Activated CD4-positive, alpha-beta T cell treated with anti-CD3 and anti-CD28 coated beads, Interleukin-2, amount 50 U/mL, for 48 hours (primary cell): ENCODE results near the gene TRIM29.

Source experiments
- DNase-seq, 2 experiments: peaks; one replicate each; pipeline ENCODE4 v3.0.0-alpha.2; 2020

The TRIM29 gene

DNA sequence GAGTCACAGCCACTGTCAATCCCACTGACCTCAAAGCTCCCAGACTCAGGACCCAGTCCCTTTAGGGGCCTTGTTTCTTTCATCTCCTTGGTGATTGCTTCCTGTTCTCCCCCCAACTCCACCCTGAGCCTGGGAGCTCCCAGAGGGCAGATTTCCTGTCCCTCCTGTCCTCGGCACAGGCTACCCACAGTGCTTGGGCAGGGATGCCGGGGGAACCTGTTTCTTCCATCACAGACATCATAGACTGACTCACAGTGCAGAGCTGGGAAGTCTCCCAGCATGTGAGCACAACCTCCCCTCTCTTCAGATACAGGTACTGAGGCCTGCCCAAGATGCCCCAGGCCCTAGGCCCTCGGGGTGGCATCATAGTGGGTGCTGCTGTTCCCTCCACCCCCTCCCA is 16.6 kb downstream of the TRIM29 start:
- DNase-seq: no peak

DNA sequence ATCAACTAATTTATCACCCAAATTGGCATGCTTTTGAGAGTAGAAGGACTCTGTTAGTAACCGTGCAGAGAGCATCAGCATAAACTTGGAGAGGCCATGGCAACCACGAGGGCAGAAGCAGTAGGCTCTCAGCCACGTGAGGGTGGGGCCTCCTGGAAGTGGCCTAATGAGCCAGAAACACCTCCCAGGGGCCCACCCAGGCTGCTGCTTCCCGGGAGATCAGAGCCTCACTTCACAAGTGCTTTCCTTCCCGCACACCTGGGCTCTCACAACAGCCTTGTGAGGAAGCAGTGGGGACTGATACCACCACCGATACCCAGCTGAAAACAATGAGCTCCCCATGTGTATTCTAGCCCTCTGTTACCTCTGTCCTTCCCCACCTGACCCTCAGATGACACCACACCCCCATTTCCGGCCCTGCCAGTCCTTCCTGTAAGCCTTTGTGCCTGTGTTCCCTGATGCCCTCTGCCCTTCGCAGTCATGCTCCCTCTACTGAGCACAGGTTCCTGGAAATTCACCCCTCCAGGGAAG is 17.0 kb downstream of the TRIM29 start:
- DNase-seq: no peak

GRCh38 chr11:120119121-120119520 is 18.8 kb downstream of the TRIM29 start:
- no peak for DNase-seq

GRCh38 chr11:120117991-120118390 is 19.9 kb downstream of the TRIM29 start:
- no peak for DNase-seq

DNA sequence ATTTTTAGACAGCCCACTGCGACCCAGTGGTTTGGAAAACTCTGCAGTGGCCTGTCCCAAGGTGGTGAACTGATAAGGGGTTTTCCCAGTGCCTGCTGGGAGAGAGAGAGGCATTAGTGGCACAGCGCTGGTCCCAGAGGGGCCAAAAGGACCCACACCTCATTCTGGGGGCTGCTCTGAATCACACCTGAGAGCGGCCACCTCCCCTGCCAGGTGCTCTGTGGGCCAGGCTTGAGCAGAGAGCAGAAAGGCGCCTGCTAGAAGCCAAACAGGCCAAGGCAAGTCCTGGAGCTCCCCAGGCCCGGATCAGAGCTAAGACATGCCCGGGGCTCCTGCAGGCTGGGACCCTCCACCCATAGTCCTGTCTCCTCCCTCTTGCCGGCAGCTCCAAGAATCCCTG is 20.9 kb downstream of the TRIM29 start:
- no peak for DNase-seq

DNA sequence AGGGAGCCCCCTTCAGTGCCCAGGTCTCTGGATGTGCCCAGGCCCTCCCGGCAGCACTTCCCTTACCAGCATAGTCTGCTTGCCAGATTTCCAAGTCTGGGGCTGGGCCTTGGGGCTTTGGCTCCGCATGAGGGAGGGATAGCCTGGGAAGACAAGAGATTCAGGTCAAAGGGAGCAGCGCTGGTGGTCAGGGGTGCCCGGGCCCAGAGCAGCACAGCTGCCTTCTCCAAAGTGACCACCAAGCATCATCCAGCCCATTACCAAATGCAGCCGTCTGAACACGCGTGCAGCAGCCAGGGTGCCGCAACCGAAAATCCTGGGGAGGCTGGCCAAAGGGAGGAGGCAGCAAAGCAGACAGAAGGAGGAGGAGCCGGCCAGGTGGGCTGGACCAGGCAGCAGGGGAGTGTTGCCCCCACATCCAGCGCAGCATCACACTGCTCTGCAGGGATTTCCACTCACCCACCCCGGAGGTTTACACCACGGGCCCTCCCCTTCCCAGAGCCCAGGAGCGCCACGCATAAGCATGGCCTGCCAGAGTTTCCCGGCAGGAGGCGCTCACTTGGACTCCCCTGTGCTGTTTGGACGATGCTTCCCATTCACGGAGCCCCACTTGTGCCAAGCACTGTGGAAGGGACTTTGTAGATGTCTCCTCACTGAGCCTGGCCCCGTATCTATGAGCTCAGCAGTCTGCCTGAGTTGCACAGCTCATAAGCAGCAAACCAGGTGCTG is 22.5 kb downstream of the TRIM29 start:
- DNase-seq: no peak

DNA sequence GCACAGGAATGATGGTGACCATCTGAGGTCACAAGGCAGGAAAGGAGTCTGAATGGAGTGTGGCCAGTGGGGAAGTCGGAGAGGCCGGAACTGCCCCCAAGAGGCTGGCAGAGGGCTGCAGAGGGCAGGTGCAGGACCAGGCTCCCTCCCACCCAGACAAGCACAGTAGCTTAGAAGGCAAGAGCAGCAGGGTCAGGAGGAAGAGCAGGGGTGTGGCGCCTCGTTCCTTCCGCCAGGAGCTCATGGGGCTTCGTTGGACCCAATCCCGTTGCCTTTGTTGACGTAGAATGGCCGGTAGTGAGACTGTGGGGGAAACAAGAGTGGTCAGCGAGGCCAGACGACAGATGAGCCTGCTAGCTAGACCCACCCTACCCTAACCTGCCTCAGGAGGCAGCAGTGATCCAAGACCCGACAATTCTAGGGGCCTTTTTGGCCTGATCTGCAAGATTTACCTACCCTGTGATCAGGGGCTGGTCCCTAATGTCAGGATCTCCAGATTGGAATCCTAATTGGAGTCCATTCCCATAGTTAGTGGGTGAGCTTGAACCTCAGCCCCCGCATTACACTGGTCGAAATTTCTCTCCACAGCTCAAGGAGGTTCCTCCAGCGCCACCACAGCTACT is 25.6 kb downstream of the TRIM29 start:
- no peak for DNase-seq

DNA sequence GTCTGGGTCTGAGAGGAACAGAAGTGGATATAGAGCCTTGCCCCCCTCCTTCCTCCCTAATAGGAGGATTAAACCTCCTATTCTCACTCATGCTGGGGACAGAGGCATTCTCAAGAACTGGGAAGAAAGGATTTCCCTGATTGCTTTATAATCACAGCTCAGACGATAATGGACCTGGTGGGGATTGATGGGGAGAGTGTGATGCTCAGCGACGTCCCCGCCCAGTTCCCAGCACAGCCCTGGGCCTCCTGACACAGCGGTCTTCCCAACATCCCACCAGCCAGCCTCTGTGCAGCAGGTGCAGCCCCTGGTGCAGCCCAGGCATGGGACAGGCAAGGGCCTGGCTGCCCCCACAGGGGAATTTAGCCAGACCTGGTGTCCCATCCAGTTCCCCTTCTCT is 28.4 kb downstream of the TRIM29 start:
- no peak for DNase-seq

- no peak for DNase-seq
These were observed 29.1 kb downstream of the TRIM29 start for GRCh38 chr11:120108785-120109168.

DNA sequence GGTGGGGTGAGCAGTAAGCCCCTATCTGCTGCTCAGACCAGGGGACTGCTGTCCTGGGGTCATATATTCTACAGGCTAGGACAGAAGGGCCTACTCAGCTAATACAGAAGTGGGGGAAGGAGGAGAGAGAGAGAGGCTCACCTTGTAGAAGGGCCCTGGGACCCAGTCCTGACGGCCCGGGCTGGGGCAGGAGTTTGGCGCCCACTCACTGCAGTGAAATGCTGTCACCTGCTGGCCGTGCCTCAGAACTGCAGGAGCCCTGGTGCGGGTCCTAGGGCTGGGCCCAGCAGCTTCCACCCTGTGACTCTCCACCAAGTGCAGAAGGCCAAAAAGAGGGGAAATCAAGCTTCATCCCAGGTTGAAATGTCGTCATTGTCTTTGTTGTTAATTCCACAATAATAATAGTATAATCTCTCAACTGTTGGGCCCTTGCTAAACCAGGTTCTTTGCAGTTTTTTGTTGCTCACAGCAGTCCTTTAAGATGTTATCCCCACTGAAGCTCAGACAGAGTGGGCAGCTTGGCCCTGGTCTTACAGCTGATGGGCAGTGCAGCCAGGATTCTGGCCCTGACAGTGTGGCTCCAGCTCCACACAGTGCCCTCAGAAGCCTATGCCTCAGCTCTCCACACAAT is 29.6 kb downstream of the TRIM29 start:
- DNase-seq: peak; percentile 72 to 75

- DNase-seq: no peak
These were observed 30.2 kb downstream of the TRIM29 start for GRCh38 chr11:120107692-120108091.

GRCh38 chr11:120106354-120107150 is 31.4 kb downstream of the TRIM29 start:
- DNase-seq: no peak

DNA sequence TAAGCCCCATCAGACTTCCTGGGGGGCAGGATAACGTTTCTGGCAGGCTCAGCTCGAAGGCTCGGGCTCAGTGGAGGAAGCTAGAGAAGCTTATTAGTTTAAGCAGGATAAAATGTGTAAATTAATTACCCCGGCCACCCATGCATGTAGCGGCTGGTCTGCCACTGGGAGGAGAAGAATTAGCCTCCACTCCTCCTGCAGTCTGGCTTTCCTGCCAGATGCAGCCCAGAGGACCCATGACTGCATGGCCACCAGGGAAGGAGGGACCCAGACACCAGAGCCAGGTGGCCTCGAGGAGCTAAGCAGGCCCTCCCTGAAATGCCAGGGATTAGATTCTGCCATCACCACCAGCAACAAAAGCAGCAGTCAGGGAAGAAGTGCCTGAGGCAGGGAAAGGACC is 32.3 kb downstream of the TRIM29 start:
- DNase-seq: no peak

DNA sequence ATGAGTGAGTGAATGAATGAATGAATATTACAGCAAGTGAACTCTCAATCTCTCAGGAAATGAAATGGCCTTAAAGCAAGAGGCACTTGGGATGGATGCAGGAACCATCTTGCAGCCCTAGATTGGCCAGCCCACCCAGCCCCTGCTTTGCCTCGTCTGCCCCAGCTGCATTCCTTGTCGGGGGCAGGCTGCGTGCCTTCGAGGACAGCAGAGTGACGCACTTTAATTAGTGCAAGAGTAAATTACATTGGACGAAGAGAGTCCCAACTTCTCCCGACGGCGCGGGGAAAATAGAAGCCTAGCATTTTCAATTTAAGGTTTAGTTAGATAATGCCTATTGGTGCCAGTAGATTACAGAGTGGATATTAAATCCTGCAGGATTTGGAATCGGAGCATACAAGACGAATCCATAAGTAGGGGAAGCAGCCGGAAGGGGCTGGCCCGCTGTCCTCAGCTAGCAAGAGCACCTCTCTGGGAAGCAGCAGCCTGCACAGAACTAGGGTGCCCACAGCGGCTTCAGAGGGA is 33.8 kb downstream of the TRIM29 start:
- no peak for DNase-seq

DNA sequence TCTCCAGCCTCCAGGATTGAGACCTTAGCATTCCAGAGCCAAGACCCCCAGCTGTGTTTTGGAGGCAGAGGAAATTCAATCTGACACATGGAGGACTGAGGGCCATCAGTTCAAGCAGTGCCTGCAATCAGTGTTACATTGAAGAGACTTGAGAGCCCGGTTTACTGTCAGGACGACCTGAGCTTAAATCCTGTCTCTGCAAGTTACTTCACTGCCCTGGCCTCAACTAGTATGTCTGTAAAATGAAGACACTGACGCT is 35.1 kb downstream of the TRIM29 start:
- DNase-seq: no peak

DNA sequence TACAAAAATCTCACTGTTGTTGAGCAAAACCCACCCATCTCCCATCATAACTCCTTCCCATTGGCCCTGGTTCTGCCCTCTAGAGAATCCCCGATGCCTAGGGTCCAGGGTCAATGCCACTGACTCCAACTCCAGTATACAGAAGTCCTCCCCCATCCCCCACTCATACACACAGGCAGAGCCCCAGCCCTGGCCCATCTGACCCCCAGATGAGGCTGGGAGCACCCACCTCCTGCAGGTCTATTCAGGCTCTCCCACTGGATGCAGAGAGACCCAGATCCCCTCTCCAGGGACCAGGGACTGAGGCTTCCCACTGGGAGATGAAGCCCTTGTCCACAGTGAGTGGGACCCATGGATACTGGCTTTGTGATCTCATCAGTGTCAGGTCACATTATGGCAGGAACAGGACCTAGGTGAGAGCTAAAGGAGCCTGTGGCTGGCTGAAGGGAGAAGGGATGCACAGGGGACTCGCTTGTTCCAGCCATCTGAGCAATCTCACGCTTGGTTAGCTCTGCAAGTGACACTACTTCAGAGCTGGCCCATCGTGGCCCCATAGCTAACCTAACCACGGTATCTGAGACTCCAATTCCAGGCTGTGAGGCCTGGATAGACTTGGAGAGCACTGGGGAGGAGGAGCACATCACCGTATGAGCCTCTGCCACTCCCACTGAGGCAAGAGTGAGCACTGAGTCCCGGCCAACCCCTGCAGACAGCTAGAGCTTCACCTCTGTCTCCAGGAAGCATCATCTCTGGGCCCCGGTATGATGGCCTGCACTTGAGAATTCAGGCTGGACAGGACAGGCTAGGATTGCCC is 35.7 kb downstream of the TRIM29 start:
- DNase-seq: no peak

- DNase-seq: no peak
These were observed 39.4 kb downstream of the TRIM29 start for GRCh38 chr11:120098503-120099020.

DNA sequence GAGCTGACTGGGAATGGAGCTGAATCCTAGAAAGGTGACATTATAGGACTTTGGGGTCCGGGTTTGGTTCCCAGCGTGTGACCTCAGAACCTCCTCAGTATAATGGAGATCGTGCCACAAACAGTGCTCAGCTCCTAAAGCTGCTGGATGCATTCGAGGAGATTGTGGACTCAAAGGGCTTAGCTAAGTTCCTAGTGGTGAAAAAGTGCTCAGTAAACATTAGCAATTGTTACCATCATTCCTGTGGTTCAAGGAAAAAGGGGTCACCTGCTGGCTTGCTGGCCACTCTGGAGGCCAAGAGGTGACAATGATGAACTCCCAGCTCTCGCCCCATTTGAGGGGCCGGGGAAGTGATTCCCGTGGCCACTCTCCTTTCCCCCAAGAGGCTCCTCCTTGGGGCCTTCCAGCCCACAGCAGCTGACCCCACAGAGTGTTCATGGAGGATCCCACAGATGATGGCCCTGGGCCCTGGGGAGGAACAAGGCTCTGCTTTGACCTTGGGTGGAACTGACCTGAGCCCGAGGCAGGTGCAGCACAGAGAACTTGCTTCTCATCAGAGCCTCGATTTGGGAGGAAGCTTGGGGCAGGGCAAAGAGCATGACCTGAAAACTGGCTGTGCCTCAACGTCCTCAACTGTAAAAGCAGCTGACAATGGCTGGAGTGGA is 40.1 kb downstream of the TRIM29 start:
- no peak for DNase-seq

GRCh38 chr11:120096369-120097191 is 41.3 kb downstream of the TRIM29 start:
- no peak for DNase-seq

DNA sequence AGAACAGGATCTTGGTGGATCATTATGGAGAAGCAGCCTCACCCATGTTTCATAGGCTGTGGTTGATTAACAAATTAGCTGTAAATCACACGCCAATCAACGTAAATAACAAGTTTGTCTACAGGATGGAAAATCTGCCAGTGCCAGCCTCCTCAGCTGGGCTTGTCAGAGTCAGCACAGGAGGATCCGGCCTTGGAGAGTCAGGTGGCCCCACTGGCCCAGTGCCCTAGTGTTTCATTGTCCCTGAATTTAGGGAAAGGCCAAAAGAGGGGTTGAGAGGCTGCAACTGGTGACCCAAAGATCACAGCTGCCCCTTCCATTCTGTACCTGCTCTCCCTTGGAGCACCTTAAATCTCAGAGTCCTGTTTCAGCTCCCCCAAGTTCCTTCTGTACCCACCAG is 42.4 kb downstream of the TRIM29 start:
- no peak for DNase-seq

DNA sequence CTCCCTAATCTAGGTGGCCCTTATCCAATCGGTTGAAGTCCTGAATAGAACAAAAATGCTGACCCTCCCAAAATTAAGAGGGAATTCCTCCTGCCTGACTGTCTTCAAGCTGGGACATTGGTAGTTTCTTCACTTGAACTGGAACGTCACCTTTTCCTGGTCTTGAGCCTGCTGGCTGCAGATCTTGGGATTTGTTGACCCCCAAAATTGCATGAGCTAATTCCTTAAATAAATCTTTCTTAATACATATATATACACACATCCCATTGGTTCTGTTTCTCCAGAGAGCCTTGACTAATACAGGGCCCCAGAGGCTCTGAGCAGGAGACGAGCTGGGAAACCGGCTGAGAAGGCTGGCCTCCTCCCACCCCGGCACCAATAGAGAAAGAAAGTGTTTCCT is 46.2 kb downstream of the TRIM29 start:
- DNase-seq: no peak
